Medulla oblongata (tissue), 1 donor: Measurements from ENCODE around the gene YOD1.

Source experiments
- DNase-seq: peaks from one replicate; pipeline ENCODE4 v3.0.0-alpha.2; 2015; ENCODE audit errors: extremely low spot score

YOD1 gene

DNA sequence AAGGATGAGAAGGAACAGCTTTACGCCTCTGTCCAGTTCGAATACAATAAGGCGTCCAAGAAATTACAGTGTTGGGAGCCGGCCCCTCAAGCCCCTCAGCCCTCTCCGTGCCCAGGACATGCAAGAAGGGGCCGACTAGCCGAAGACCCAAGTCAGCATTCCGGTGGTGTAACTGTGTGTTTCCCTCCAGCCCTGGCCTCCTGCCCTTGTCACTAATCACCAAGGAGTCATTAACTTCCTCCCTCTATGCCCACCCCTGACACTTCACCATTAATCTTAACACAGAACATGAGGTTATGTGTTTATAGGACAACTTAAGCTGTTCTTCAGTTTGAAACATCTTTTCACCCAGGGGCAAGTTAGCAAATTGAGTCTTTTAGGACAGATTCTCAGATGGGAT, 21.2 kb upstream of the YOD1 start:
- DNase-seq: peak; percentile 10

DNA sequence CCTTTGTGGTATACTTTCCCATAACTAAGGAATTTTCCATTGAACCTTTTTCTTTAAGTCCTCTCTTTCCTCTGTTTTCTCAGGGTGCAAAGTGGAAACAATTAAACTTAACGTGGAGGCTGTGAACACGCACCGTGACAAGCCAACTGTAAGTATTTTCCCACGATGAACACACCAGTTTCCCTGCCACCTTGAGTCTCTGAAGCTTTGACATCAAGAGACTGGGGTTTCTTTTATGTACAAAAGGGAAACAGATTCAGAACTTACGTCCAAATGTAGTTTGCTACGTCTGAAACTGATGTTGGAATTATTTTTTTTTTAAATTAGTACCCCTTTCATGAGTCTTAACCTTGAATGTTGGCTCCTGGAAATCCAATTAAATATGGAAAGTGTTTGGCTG, 20.4 kb upstream of the YOD1 start:
- DNase-seq: no peak

DNA sequence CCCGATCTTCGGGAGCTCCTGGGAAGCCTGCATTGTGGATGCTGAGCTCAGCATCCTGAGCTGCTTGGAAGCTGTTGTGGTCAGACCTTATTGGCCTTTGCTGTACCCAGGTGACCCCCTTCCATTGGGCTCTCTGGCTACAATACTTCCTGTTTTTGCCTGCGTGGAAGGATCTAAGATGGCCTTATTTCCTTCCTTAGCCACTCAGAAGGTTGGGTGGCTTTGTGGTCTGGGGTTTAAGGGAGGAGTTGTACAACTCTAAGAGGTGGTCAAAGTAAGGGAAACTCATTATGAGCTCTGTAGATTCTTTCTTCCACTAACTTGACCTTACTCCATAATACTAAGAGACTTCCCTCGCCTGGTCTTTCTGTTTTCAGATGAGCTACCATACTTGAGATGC, 19.8 kb upstream of the YOD1 start:
- DNase-seq: no peak

DNA sequence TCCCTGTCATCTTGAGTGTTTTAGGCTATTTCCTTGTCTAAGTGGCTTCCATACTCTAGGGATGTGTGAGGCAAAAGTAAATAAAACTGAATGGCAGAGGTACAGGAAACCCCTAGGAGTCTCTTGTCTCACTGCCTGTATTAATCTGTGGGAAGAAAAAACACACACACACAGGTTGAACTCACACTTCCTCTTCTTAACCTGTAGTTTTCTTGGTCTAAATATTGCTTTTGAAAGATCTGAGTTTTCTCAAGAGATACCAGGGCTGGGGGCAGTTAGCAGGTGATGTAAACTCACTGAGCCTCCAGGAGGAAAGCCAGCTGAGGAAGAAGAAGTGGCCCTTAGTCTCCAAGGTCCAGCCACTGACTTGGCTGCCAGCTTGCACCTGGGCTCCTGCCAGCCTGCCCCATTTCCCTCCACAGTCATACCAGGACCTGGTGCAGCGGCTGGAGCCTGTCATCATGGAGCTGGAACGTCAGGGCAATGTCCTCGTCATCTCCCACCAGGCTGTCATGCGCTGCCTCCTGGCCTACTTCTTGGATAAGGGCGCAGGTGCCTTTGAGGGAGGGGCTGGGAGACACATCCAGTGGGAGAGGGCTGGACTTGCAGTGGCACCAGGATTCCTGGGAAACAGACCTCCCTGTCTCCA, 19.0 kb upstream of the YOD1 start:
- DNase-seq: peak; percentile 45

DNA sequence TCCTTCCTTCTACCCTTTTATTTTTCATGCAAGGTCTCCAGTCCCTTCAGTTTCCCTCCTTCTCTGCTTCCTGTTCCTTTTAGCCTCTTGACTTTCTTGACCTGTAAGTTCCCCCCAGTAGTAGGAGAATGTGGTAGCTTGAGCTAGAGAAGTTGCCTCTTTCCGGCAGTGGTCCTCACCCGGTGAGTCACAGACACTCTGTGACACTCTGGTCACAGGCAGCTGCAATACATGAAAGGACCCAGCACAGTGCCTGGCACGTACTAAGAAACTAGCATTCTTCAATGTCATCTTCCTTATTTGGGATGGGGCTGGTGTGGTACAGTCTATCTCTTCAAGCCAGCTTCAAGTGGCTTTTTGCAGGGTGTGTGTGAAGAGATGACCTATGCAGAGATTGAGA, 18.1 kb upstream of the YOD1 start:
- DNase-seq: no peak

DNA sequence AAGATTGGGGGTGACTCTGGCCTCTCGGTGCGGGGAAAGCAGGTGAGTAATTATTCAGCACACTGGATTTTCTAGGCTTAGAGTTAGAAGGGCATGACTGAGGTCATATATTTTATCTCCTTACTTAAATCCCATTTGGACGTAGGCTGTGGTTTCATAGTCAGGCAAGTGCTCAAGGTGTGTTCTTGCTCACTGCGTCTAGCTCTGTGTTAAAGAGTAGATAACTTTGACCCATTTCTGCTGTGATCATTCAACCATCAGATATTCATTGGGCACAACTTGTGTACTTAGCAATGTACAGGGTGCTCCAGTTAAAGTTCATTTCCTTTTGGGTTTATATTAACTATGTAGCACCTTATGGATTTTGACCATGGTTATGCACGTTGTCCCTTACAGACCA, 16.7 kb upstream of the YOD1 start:
- DNase-seq: no peak

DNA sequence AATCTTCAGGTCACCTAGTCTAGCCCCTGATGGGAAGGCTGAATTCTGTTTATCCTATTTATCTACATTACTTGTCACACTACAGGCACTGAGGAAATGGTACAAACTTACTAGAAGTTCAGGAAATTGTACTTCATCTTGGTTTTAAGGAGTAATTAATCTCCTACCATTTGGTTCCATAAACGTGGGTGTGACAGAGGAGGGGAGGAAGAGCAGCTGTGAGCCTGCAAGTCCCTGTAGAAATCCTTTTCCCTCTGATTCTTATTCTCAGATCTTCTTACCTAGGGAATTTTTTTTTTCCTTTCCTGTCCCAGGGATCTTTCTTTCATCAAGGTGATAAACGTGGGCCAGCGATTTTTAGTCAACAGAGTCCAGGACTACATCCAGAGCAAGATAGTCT, 16.2 kb upstream of the YOD1 start:
- DNase-seq: no peak

DNA sequence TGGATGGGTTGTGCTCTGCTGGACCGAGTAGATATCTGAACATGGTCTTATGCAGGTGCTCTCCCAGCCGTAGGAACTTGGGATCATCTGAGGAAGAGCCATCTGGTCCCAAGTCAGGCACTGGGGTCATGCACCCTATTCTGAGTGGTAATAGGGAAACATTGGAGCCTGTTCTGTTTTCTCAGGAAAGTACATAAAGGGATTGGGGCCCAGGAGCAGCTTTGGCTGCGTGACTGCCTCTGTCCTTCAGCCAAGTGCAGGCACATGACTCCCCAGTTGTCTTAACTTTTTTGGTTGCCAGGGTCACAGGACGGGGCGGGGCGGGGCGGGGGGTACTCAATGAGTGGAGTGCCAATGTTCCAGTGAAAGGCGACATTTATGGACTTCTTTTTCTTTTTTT, 13.6 kb upstream of the YOD1 start:
- peak; percentile 67 for DNase-seq

DNA sequence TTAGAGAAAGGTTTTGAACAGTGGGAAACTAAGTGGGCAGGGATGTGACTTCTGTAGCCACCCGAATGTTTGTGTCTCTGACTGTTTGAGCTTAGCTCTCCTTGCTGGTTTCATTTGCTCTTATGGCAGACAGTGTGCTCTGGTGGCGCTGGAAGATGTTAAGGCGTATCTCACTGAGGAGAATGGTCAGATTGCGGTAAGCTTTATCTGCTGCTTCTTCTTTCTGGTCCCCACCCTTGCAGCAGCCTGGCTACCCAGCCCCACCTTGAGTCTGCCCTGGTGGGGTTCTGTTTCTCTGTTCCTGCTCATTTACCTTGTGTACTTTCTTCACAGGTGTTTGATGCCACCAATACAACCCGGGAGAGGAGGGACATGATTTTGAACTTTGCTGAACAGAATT, 12.0 kb upstream of the YOD1 start:
- no peak for DNase-seq

DNA sequence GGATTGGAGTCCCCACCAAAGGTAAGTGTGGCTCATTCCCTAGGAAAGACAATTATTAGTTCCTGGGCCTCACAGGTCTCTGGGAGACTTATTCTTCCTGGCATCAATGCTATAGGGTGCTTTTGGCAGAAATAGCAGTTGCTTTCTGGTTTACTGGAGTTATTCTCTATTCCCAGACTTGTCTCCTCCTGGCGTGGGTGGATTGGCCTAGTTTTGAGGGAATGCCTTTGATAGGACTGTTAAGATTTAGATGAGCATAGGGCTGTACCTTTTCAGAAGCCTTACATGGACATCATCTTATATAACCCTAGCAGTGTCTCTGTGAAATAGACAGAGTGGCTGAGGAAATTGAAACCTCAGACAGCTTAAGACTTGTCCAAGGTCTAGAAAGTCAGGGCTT, 11.1 kb upstream of the YOD1 start:
- DNase-seq: no peak

DNA sequence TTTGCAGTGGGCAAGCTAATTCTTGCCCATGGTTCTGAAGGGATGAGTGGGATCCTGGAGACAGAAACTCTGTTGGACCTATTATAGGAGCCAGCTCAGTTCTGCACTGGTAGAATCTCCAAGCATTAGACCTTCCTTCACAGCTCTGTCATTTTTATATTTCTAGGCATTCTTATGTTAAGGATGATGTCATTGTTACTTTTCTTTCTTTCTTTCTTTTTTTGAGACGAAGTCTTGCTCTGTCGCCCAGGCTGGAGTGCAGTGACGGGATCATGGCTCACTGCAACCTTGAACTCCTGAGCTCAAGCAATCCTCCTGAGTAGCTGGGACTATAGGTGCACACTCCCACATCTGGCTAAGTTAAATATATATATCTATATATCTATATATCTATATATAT, 9.6 kb upstream of the YOD1 start:
- no peak for DNase-seq

DNA sequence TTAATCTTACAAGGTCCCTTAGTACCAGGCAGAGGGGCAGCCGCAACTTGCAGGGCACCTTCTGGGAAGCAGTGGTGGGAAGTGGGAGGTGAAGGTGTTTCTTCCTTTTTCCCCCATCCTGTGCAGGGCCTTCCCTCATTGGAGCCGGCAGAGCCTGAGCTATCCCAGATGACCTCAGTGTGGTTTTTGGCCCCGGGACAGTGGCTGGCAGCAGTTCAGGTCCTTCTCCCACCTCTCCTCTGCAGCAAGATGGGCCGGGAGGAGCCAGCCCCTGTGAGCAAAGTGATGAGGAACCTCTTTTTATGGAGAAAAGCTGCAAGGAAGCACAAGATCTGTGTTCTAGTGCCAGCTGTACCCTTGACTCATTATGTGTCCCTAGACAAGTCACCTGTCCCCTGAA, 8.9 kb upstream of the YOD1 start:
- DNase-seq: no peak

DNA sequence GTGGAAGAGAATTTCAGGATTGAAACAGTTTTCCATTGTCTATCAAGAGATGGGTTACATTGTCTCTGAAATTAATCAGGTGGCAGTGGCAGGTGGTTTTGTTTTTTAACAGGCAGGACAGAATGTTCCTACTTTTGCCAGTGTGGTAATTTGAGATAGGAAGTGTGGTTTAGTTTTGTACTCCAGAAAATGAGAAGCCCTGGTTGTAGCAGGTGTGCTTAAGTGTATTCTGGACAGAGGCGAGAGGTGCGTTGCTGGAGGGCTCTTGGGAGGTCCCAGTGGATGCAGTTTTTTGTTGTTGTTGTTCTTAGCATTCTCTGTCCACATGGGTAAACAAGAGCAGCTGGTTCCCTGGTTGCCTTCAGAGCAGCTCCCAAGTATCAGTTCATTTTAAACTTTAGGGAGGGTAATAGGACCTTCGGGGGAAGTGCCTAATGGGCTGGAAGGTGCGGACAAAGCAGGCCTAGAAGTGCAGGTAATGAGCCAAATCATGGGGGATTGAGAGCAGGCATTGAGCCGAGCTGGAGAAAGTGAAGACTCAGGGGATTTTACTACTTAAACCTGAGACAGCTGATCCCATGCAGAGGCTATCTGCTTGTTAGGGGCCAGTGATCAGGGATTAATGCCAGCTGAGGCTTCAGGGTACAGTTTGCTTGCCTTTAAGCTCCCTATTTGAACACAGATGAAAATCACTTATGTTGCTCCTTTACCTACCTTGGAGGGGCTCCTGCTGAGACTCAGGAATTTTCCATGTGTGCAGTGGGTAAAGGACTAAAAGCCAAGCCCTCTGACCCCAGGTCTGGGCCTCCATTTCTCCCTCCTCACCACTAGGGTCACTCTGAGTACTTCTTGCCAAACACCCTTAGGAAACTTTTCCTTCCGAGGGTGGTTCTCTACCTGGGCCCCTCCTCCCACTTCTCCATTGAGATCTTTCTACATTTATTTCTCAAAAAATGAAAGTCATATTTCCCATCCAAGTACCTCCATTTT, 8.2 kb upstream of the YOD1 start:
- no peak for DNase-seq

DNA sequence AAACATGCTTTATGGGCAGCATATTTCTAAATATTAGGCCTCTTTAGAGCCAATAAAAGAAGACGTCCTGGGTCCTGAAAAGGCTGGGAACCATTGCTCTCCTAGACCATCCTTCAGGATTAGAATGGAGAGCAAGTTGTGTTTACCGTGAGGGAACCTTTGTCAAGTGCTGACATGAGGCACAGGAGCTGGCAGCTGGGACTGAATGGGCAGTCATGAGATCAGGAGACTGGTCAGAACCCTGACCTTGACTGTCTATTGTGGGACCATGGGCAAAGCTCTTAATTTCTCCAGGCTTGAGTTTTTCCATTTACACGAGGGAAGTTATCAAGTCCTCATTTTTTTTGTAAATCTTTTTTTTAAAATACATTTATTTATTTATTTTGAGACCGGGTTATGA, 7.2 kb upstream of the YOD1 start:
- no peak for DNase-seq

DNA sequence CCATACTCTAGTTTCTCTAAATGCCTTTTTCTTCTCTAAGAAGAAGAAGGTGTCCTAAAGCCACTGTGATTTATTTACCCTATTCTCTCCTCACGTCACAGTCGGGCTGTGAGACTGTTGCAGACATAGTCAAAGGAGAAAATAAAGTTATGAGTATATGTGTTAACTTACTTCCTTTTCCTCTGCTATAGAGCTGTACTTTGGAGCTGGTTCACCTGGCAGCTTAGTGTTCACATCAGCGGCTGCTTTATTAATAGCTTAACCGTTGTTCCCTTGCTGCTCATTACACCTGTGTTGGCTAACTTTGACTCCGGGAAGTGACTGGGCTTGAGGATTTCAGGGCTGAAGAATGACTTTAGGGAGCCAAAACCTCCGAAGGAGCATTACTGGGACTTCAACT, 5.7 kb upstream of the YOD1 start:
- DNase-seq: no peak

DNA sequence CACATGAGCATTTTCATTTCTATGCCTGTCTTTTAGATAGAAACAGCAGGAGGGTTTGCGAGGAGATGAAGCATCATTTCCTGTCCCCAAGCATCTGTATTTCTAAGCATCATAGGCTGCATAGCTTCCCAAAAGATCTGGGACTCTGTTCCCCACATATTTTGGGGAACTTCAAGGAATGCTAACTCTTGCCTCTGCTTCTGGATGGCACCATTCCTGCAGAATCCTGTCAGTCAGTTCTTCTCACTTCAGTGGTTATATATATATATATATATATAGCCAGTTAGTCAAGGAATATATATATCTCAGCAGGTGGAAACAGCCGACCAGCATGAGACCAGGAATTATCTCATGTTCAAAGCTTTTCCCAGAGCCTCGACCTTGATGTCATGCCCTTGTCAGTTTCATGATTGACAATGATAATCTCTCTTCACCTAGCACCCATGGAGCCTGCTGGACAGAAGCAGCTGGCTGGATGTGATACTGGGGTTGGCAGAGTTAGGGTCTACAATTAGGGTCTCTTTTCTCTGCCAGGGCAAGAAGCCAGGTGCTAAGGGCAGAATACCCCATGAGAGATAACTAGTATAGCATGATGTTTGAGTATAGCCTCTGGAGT, 4.5 kb upstream of the YOD1 start:
- no peak for DNase-seq

DNA sequence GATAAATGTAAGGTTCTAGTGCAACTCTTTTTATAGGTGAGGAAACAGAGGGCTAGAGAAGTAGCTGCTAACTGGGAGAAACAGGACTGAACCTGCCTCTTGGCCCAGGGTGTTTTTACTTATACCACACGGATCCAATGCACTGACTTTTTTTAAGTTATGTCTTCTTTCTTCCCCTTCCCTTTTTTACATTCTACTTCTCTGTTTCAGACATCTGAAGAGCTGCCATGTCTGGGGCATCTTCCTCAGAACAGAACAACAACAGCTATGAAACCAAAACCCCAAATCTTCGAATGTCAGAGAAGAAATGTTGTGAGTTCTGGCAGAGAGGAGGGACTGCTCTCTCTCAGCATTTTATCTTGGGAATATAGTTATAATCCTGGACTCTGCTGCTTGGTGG, 3.5 kb upstream of the YOD1 start:
- DNase-seq: peak; percentile 56

DNA sequence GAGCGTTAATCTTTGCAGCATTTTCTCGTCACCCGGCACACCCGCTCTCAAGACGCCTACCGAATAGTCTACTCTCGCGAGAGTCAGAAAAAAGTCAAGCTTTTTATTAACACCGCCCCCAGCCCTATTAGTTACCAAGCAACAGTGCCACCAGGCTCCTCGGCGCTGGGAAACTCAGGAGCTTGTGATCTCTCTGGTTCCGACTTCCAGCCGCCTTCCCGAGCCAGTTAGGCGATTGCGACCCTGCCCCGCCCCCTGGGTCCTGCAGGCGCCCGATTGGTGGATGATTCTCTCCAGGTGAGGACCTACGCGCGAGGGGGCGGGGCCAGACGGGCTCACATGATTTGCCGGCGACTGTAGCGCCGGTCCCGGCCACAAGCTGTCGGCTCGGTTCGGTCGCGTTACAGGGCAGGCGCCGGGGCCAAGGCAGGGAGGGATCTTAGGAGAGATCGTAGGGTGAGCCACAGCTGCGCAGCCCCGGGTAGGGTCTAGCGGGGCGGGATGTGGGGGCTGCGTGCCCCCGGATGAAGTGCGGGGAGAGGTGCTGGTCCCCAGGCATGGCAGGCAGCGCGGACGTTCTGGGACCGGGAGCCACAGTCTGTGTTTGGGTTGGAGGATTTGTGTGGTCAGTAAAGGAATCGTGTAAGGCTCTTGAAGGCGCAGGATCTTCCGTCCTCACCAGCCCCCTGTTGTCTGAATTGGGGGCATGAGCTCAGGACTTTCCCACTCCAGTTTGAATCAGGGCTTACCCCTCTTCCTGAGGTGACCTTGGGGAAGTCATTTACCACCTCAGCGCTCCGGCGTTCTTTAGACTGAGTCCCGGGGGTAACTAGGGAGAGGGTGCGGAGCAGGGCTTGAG, 2.1 kb upstream of the YOD1 start, which contains the start of gene PFKFB2:
Gene PFKFB2, plus strand, starts transcription at position 365 of the 859 bp plus-strand sequence. CDS start 1,443 bp downstream, outside the sequence.
- peak; percentile 98 for DNase-seq

DNA sequence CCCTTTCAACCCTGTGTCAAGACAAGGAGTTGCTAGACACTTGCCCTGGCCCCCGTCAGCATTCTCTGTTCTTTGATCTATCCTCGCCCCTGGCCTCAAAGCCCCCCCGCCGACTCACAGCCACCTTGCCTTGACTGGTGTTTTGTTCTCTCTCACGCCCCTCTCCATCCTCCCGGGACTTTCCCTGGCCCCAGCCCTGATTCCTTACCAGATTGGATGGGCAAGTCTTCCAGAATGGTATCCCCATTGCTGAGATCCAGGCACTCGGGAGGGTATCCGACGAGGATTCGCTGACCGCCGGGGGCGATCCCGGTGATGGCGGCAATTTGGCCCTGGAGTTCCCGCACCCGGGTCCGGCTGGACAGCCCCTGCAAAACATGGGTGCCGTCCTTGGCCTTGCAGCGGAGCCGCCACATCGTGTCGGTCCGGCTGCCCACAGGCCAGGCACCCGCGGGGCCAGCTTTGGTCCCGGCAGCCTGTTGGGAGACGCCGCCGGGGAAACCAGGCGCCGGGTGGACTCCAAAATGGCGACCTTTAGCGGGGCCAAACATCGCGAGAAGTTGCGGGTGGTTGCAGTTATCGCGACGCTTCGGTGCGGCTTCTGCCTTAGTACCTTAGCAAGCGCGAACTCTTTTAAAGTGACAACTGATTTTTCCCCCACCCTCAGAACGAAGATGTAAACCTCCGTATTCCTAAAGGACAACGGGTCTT, 373 bp downstream of the YOD1 start:
- DNase-seq: peak; percentile 92

DNA sequence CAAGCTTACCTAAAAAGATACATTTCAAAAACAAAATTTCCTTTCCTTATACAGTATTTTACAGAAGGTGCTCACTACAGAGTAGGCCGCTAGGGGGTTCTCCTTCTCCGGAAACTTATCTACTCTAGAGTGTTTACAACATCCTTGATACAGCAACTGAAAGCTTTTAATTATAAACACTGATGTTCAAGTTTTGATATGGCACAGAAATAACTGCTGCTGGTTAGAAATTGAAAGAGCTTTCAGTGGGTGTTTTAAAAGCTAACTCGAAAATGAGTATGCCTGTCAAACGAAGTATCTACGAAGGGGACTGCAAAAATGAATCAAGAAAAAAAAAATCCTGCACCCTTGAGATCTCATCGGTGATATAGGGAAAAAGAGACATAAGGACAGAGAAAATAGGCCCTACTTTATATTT, 1.0 kb downstream of the YOD1 start:
- DNase-seq: peak; percentile 84

DNA sequence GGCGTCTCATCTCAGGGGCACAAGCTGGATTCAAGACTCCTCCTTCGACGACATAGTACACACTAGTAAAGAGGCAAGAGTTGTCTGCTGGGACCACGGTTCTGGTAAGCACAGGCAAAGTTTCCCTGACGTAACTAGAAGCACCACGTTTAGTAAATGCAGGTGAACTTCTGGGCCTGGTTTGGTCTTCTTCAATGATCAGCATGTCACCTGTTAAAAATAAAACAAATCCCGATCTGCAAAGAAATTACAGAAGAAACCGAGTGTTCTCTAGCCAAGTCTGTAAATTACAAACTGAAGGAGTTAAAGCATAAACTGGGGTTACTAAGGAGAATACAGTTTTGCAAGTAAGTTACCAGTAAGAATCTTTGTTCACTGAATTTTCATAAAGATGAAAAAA, 1.5 kb downstream of the YOD1 start:
- no peak for DNase-seq
